SK-N-SH (cell line): ENCODE results near the gene PDIA5. TPM values are rescaled to one million over a fixed set of nuclear protein-coding genes. Genes with fewer than 3 reads are reported as not detected.

Source experiments
- CTCF ChIA-PET: fragments of 300-600, 350-600 bp; formaldehyde crosslinking; extraction: SDS; loops from one replicate; lab custom pipeline; 2021; lab: Yijun Ruan, JAX
- POLR2A ChIA-PET: fragments of 350-600 bp; sonication (Branson Sonifier 250); formaldehyde crosslinking; extraction: SDS; loops from one replicate; lab custom pipeline; 2020; ENCODE audit warnings: antibody characterized with exemption, inconsistent platforms; lab: Yijun Ruan, JAX
- DNase-seq: peaks from one replicate; pipeline ENCODE4 v3.0.0; 2012
- H2AFZ ChIP-seq: fragments of 200-600 bp; sonication (generic); 2 replicates; pipeline ENCODE4 v1.8.1; 2016; ENCODE audit warnings: antibody characterized with exemption, mild to moderate bottlenecking, low read depth
- H3F3A ChIP-seq: fragments of 200-600 bp; sonication (generic); replicated peaks from 2 replicates; pipeline ENCODE3; 2016; ENCODE audit warnings: antibody characterized with exemption, mild to moderate bottlenecking; ENCODE audit not compliant: insufficient read depth
- H3K27ac ChIP-seq, 2 experiments: fragments of 200-500 bp in 1 of 2; fragments of 200-600 bp in 1 of 2; sonication (Bioruptor generic) in 1 of 2; sonication (generic), shearing (Covaris generic) in 1 of 2; 2 replicates each; pipeline versions ENCODE4 v1.5.1 to v1.6.1; 2014 to 2016; ENCODE audit warnings: low read depth in 2 of 2, inconsistent platforms in 1 of 2, low read length in 1 of 2, mild to moderate bottlenecking in 1 of 2, mixed read lengths in 1 of 2
- H3K27me3 ChIP-seq: fragments of 200-600 bp; sonication (generic), shearing (Covaris generic); 2 replicates; pipeline ENCODE4 v1.6.1; 2016; ENCODE audit warnings: mixed run types; ENCODE audit not compliant: insufficient read depth
- H3K36me3 ChIP-seq, 2 experiments: fragments of 200-500 bp in 1 of 2; fragments of 200-600 bp in 1 of 2; sonication (Bioruptor generic) in 1 of 2; sonication (generic) in 1 of 2; replicated peaks in 1 of 2; 2 replicates each; pipeline versions ENCODE3 to v1.5.1; 2014 to 2016; ENCODE audit warnings: low read length in 1 of 2, mild to moderate bottlenecking in 1 of 2; ENCODE audit not compliant: insufficient read depth in 2 of 2, control insufficient read depth in 1 of 2
- H3K4me1 ChIP-seq, 2 experiments: fragments of 200-500 bp in 1 of 2; fragments of 200-600 bp in 1 of 2; sonication (Bioruptor generic) in 1 of 2; sonication (generic), shearing (Covaris generic) in 1 of 2; 2 replicates each; pipeline versions ENCODE4 v1.5.1 to v1.6.1; 2014 to 2016; ENCODE audit warnings: low read depth in 1 of 2, low read length in 1 of 2, mixed run types in 1 of 2; ENCODE audit not compliant: insufficient read depth in 2 of 2, control insufficient read depth in 1 of 2
- H3K4me2 ChIP-seq: fragments of 200-600 bp; sonication (generic), shearing (Covaris generic); 2 replicates; pipeline ENCODE4 v1.6.1; 2017; ENCODE audit warnings: mixed run types
- H3K4me3 ChIP-seq, 2 experiments: fragments of 200-500 bp in 1 of 2; fragments of 200-600 bp in 1 of 2; sonication (Bioruptor generic) in 1 of 2; sonication (generic), shearing (Covaris generic) in 1 of 2; 2 replicates each; pipeline versions ENCODE4 v1.5.1 to v1.8.1; 2014 to 2016; ENCODE audit warnings: low read depth in 2 of 2, inconsistent platforms in 1 of 2, low read length in 1 of 2, mild to moderate bottlenecking in 1 of 2, mixed read lengths in 1 of 2, moderate library complexity in 1 of 2
- H3K79me2 ChIP-seq: fragments of 200-600 bp; sonication (generic); 2 replicates; pipeline ENCODE4 v1.8.1; 2017; ENCODE audit warnings: mild to moderate bottlenecking; ENCODE audit not compliant: insufficient read depth
- H3K9ac ChIP-seq: fragments of 200-600 bp; sonication (generic); 2 replicates; pipeline ENCODE4 v1.6.1; 2017; ENCODE audit warnings: mixed run types
- H3K9me2 ChIP-seq: fragments of 200-600 bp; sonication (generic); 2 replicates; pipeline ENCODE4 v1.6.1; 2017; ENCODE audit warnings: mixed run types
- H3K9me3 ChIP-seq: fragments of 200-600 bp; sonication (generic); 2 replicates; pipeline ENCODE4 v1.6.1; 2017; ENCODE audit warnings: mixed run types, mild to moderate bottlenecking, moderate library complexity
- H4K20me1 ChIP-seq: fragments of 200-600 bp; sonication (generic); 2 replicates; pipeline ENCODE4 v1.6.1; 2017; ENCODE audit warnings: mild to moderate bottlenecking, mixed run types; ENCODE audit not compliant: insufficient read depth
- EP300 ChIP-seq, 2 experiments: IDR thresholded peaks; 2 replicates each; pipeline versions ENCODE4 v1.4.0 to v1.6.1; 2012; ENCODE audit warnings: borderline replicate concordance in 1 of 2, low read depth in 1 of 2, low read length in 1 of 2
- FOSL2 ChIP-seq: IDR thresholded peaks from 2 replicates; pipeline ENCODE4 v1.4.0; 2012; ENCODE audit warnings: low read depth, mild to moderate bottlenecking, moderate library complexity, borderline replicate concordance
- MAX ChIP-seq: IDR thresholded peaks from 2 replicates; pipeline ENCODE4 v1.4.0; 2012; ENCODE audit warnings: low read depth
- NRF1 ChIP-seq: IDR thresholded peaks from 2 replicates; pipeline ENCODE4 v1.6.1; 2012; ENCODE audit warnings: low read depth, mild to moderate bottlenecking, low read length
- RAD21 ChIP-seq: IDR thresholded peaks from 2 replicates; pipeline ENCODE4 v1.6.1; 2012; ENCODE audit warnings: mild to moderate bottlenecking, low read length
- SMC3 ChIP-seq: IDR thresholded peaks from 2 replicates; pipeline ENCODE4 v1.6.1; 2012; ENCODE audit warnings: low read depth, low read length, improper control_type of control experiment
- TAF1 ChIP-seq: IDR thresholded peaks from 2 replicates; pipeline ENCODE4 v1.6.1; 2012; ENCODE audit warnings: low read depth, mild to moderate bottlenecking, low read length, moderate library complexity, borderline replicate concordance
- TCF12 ChIP-seq: IDR thresholded peaks from 2 replicates; pipeline ENCODE4 v1.4.0; 2012
- YY1 ChIP-seq: IDR thresholded peaks from 2 replicates; pipeline ENCODE4 v1.4.0; 2012; ENCODE audit warnings: low read depth, mild to moderate bottlenecking
- WGBS: methylation state at CpG from one replicate; pipeline ENCODE4 v1.1.6; 2017; ENCODE audit warnings: low lambda C conversion rate; 5-methylcytosine and 5-hydroxymethylcytosine counted together
- polyA plus RNA-seq, 3 experiments: library from polyadenylated mRNA; depleted of rRNA; stranded (reverse); fragments of >200 nt; gene quantifications; 2 replicates each; pipeline ENCODE4 v1.2.3, GENCODE V29; 2012

PDIA5 gene
- polyA plus RNA-seq, 1 of the 3 experiments (the other 2 are of a cell fraction) = 28.6 TPM

GRCh38 chr3:123034996-123035395, 31.8 kb upstream of the PDIA5 start:
- DNase-seq = no peak
- 65% methylated on average over 3 of the region's 3 CpGs for WGBS
- Histone ChIP-seq H3K9me3 (no peaks in the 10 kb centered on the region), H3K79me2 (no peaks in the 10 kb centered on the region), H3K4me1 (peaks cover 0 to 6% of the 10 kb centered on the region in 2 experiments; a peak in 1 of 4 replicates), H3K4me3 (no peak overlapping the region), H2AFZ (no peak overlapping the region), H3K9ac (no peak overlapping the region), H3K27ac (no peak overlapping the region), H3K9me2 (no peaks in the 10 kb centered on the region), H3K4me2 (no peak overlapping the region), H3F3A (no peaks in the 10 kb centered on the region), H4K20me1 (no peaks in the 10 kb centered on the region), H3K36me3 (no peaks in the 10 kb centered on the region), H3K27me3 (peaks cover 12% of the 10 kb centered on the region; the same call in 1 of the 2 replicates)
- ChIA-PET CTCF (interaction anchor here (2.2 kb wide), 1 partner anchor 93 kb away, joined by 9 read pairs; no protein-coding TSS in a partner anchor), POLR2A (no interaction called here)
- TF ChIP-seq YY1 (no peak), RAD21 (no peak), EP300 (IDR thresholded peaks at IDR 0.05; ENCODE audit: borderline replicate concordance in 1 of 2, low read depth in 1 of 2, low read length in 1 of 2) (no peak), TAF1 (no peak), NRF1 (no peak), TCF12 (no peak), MAX (no peak), FOSL2 (no peak)

GRCh38 chr3:123036352-123037014, 30.3 kb upstream of the PDIA5 start:
- Histone ChIP-seq H3K27ac (no peak overlapping the region), H3K9ac (no peak overlapping the region), H2AFZ (no peak overlapping the region), H3K9me3 (no peaks in the 10 kb centered on the region), H3K36me3 (no peaks in the 10 kb centered on the region), H3F3A (no peaks in the 10 kb centered on the region), H4K20me1 (no peaks in the 10 kb centered on the region), H3K4me2 (no peak overlapping the region), H3K79me2 (no peaks in the 10 kb centered on the region), H3K27me3 (peaks cover 7% of the 10 kb centered on the region; the same call in 1 of the 2 replicates), H3K4me3 (no peak overlapping the region), H3K4me1 (no peaks in the 10 kb centered on the region; a peak in 1 of 4 replicates), H3K9me2 (no peaks in the 10 kb centered on the region)
- CTCF ChIA-PET = interaction anchor here (0.9 to 2.2 kb wide), 5 partner anchors 9 to 222 kb away, joined by 3 to 9 read pairs (median 5); partner anchors contain the start of gene SEMA5B
- 45% methylated on average over 8 of the region's 8 CpGs for WGBS
- TF ChIP-seq NRF1 (no peak), RAD21 (peak; percentile 65), SMC3 (peak; percentile 40; the same call in 1 of the 2 replicates)
- POLR2A ChIA-PET = no interaction called here
- no peak for DNase-seq

GRCh38 chr3:123037015-123037375, 29.8 kb upstream of the PDIA5 start:
- H3K27me3 ChIP-seq = peaks cover 6% of the 10 kb centered on the region; the same call in 1 of the 2 replicates
- H3K4me2 ChIP-seq = no peak overlapping the region
- H3K27ac ChIP-seq = no peak overlapping the region
- H2AFZ ChIP-seq = no peak overlapping the region; the same call in 1 of the 2 replicates
- TF ChIP-seq FOSL2 = no peak
- peaks cover 0 to 2% of the 10 kb centered on the region in 2 experiments; a peak in 1 of 4 replicates for H3K4me1 ChIP-seq
- CTCF ChIA-PET = interaction anchor here (0.9 to 2.2 kb wide), 5 partner anchors 9 to 222 kb away, joined by 3 to 9 read pairs (median 5); partner anchors contain the start of gene SEMA5B
- H3K36me3 ChIP-seq = no peaks in the 10 kb centered on the region
- WGBS = 68% methylated on average over 5 of the region's 5 CpGs
- H3K4me3 ChIP-seq = no peak overlapping the region
- no peak for DNase-seq
- no peaks in the 10 kb centered on the region for H3K9me2 ChIP-seq
- H3K79me2 ChIP-seq = no peaks in the 10 kb centered on the region
- no peaks in the 10 kb centered on the region for H3F3A ChIP-seq
- H3K9me3 ChIP-seq = no peaks in the 10 kb centered on the region
- H4K20me1 ChIP-seq = no peaks in the 10 kb centered on the region
- no peak overlapping the region for H3K9ac ChIP-seq
- POLR2A ChIA-PET = no interaction called here
